ENCODE data around the gene METTL18.

GRCh38 chr1:169797281-169797680, 2.6 kb upstream of the METTL18 start:
- TF ChIP-seq SUZ12 (IDR thresholded peaks at IDR 0.05; ENCODE audit: extremely low read depth, insufficient read depth, insufficient read length) (no peak), YY1 (IDR thresholded peaks at IDR 0.05; ENCODE audit: insufficient read depth, insufficient read length) (no peak), ZNF274 (IDR thresholded peaks at IDR 0.05; ENCODE audit: low read depth, low read length) (no peak)
